HUES6 (cell line): Measurements from ENCODE around the gene ZNF672.

Source experiments
- H3K27ac ChIP-seq: 2 replicates; pipeline ENCODE4 v1.7.0; 2013; ENCODE audit warnings: low read depth, mild to moderate bottlenecking, low read length, inconsistent platforms
- H3K27me3 ChIP-seq: 2 replicates; pipeline ENCODE4 v1.6.1; 2013; ENCODE audit warnings: low read length; ENCODE audit not compliant: control insufficient read depth, insufficient read depth
- H3K36me3 ChIP-seq: 2 replicates; pipeline ENCODE4 v1.6.1; 2013; ENCODE audit warnings: low read length; ENCODE audit not compliant: control insufficient read depth, insufficient read depth
- H3K4me1 ChIP-seq: 2 replicates; pipeline ENCODE4 v1.6.1; 2013; ENCODE audit warnings: low read length; ENCODE audit not compliant: control insufficient read depth, insufficient read depth
- H3K4me3 ChIP-seq: 2 replicates; pipeline ENCODE4 v1.5.1; 2013; ENCODE audit warnings: low read depth, low read length
- H3K9ac ChIP-seq: one replicate; pipeline ENCODE4 v1.6.1; 2013; ENCODE audit warnings: mild to moderate bottlenecking, low read length
- H3K9me3 ChIP-seq: 2 replicates; pipeline ENCODE4 v1.6.1; 2013; ENCODE audit warnings: low read depth, low read length; ENCODE audit not compliant: control insufficient read depth, insufficient read depth

ZNF672 gene

DNA sequence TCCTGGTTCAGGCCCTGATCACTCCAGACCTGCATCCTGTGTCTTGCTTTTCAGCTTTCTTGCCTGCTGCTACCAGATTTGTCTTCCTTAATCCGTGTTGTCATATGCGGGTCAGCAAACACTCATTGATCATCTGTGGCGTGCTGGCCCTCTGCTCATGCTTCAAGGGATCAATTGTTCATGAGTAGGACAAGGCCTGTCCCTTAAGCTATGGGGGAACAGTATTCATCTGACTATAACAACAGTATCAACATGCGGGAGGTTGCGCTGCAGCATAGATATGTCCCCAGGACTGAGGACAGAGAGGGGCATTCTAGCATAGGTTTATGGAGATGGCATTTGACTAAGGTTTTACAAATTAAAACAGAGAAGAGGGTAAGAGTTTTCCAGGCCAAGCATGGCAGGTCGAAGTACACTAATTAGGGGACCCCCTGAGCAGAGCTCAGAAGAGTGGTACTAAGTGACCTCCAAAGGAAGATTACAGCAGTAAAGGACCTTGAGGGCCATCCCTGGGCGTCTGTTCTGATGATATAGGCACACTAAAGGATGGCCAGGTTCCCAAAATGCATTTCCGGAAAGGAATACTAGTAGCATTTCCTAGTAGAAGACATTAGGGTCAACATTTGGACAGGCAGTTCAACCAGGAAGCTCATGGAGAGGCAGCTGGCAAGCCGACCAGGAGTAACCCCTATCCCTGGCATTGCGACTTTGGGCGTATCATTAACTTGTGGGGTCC lies 811 bp upstream of the ZNF672 start:
- no peaks in the 10 kb centered on the region for H3K9me3 ChIP-seq
- H3K36me3 ChIP-seq: no peaks in the 10 kb centered on the region
- H3K9ac ChIP-seq: peak overlapping the region; percentile 61

DNA sequence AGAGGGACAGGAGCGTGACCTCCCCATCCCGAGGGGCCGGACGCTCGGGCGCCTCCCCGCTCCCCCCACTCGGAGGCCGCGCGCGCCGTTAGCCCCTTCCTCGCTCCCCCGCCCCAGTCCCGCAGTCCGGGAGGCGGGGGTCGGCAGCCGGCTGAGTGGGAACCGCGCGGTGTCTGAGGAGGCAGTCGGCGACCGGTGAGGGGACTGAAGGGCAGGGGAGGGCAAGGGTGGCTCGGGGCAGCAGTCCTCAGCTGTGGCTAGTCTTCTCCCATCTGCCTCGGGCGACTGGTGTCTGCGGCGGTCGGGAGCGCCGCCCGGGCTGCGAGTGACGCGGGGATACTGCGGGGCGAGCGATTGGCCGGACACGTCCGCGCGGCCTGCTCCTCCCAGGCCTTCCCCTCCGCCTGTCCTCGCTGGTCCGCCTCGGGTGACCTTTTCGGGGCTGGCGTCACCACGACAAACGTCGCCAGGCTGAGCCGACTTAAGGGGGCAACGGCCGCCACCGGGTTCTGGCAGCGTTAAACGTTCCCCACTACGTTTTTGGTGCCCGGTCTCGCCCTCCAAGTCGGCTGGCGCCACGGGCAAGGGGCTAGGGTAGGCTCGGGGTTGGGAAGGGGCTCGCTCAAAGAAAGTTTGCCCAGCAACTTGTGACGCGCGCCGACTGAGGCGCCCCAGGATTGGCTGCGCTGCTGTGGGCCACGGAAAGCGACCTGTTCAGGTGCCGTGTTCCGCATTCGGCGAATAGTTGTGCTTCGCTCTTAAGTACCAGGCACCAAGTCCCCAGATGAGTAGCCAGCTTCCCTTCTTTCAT lies 538 bp downstream of the ZNF672 start:
- peaks cover 8% of the 10 kb centered on the region; the same call in 1 of the 2 replicates for H3K27me3 ChIP-seq
- H3K9ac ChIP-seq: peak overlapping the region; percentile 94
- no peaks in the 10 kb centered on the region for H3K9me3 ChIP-seq
- H3K36me3 ChIP-seq: no peaks in the 10 kb centered on the region
- H3K27ac ChIP-seq: peak overlapping the region; percentile 77
- H3K4me1 ChIP-seq: peaks cover 8% of the 10 kb centered on the region; the same call in 1 of the 2 replicates
- peak overlapping the region; percentile 76 for H3K4me3 ChIP-seq

More for the DNA sequence above, 811 bp upstream of the ZNF672 start:
- peaks cover 8% of the 10 kb centered on the region; the same call in 1 of the 2 replicates for H3K27me3 ChIP-seq
- H3K4me3 ChIP-seq: peak overlapping the region; percentile 76
- H3K27ac ChIP-seq: no peak overlapping the region
- H3K4me1 ChIP-seq: peaks cover 8% of the 10 kb centered on the region; the same call in 1 of the 2 replicates

DNA sequence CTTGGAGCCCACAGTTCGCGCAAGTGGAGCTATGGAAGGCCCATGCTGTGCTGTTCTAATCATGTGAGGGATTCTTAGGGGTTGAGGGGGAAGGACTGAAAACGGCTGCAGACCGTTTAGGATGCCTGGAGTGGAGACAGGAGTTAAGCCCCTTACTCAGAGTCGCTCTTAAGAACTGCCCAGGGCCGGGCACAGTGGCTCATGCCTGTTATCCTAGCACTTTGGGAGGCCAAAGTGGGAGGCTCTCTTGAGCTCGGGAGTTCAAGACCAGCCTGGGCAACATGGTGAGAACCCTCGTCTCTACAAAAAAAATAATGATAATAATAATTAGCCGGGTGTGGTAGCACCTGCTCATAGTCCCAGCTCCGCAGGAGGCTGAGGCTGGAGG lies 1.1 kb downstream of the ZNF672 start:
- Histone ChIP-seq H3K27me3 (peaks cover 5% of the 10 kb centered on the region; the same call in 1 of the 2 replicates), H3K27ac (peak overlapping the region; percentile 77; the same call in 1 of the 2 replicates), H3K9ac (peak overlapping the region; percentile 94), H3K4me1 (peaks cover 8% of the 10 kb centered on the region; the same call in 1 of the 2 replicates), H3K9me3 (no peaks in the 10 kb centered on the region), H3K4me3 (peak overlapping the region; percentile 76), H3K36me3 (no peaks in the 10 kb centered on the region; the same call in 1 of the 2 replicates)

- H3K27ac ChIP-seq: no peak overlapping the region
- H3K9ac ChIP-seq: no peak overlapping the region
Measured at GRCh38 chr1:248840946-248841345, 2.9 kb downstream of the ZNF672 start.

GRCh38 chr1:248841702-248842395 lies 3.8 kb downstream of the ZNF672 start:
- H3K4me1 ChIP-seq: peaks cover 8% of the 10 kb centered on the region; the same call in 1 of the 2 replicates
- H3K27me3 ChIP-seq: no peaks in the 10 kb centered on the region
- no peak overlapping the region for H3K27ac ChIP-seq
- no peak overlapping the region for H3K4me3 ChIP-seq
- peaks cover 27% of the 10 kb centered on the region for H3K36me3 ChIP-seq
- H3K9ac ChIP-seq: no peak overlapping the region
- no peaks in the 10 kb centered on the region for H3K9me3 ChIP-seq

More at GRCh38 chr1:248840946-248841345, 2.9 kb downstream of the ZNF672 start:
- no peak overlapping the region for H3K4me3 ChIP-seq
- peaks cover 8% of the 10 kb centered on the region; the same call in 1 of the 2 replicates for H3K4me1 ChIP-seq
- peaks cover 18% of the 10 kb centered on the region for H3K36me3 ChIP-seq
- H3K9me3 ChIP-seq: no peaks in the 10 kb centered on the region
- H3K27me3 ChIP-seq: no peaks in the 10 kb centered on the region

DNA sequence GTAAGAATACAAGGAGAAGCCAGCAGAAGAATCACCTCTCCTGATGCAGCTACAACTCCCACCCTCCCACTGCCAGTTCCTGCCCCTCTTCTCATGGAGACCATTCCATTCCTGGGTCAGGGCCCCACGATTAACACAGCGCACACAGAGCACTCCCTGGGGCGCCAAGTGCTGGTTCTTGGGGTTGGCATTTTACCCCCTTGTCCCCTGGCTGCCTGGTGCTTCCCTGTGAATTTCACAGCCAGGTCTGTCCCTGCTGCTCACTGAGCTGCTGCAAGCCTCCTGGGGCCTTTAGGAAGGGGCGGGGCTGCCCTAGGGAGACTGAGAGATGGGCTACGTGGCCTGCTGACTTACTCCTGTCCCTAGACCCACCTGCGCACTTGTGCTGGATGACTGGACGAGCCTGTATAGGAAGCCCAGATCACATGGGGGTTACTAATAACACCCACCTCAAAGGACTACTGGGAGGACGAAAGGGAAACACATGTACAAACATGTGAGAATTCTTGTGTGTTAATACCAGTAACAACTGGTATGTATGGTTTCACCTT lies 4.8 kb downstream of the ZNF672 start:
- H3K27ac ChIP-seq: no peak overlapping the region
- no peaks in the 10 kb centered on the region for H3K9me3 ChIP-seq
- H3K27me3 ChIP-seq: no peaks in the 10 kb centered on the region
- no peak overlapping the region for H3K4me3 ChIP-seq
- no peak overlapping the region for H3K9ac ChIP-seq
- peaks cover 35% of the 10 kb centered on the region for H3K36me3 ChIP-seq
- H3K4me1 ChIP-seq: peaks cover 8% of the 10 kb centered on the region; the same call in 1 of the 2 replicates

- Histone ChIP-seq H3K27me3 (peaks cover 6% of the 10 kb centered on the region; the same call in 1 of the 2 replicates), H3K27ac (no peak overlapping the region), H3K36me3 (peaks cover 44% of the 10 kb centered on the region), H3K4me3 (no peak overlapping the region), H3K9me3 (no peaks in the 10 kb centered on the region), H3K4me1 (peaks cover 8% of the 10 kb centered on the region; the same call in 1 of the 2 replicates), H3K9ac (no peak overlapping the region)
Measured at GRCh38 chr1:248843687-248844086, 5.7 kb downstream of the ZNF672 start.

GRCh38 chr1:248844526-248844925 lies 6.5 kb downstream of the ZNF672 start:
- peaks cover 6% of the 10 kb centered on the region; the same call in 1 of the 2 replicates for H3K27me3 ChIP-seq
- no peaks in the 10 kb centered on the region for H3K9me3 ChIP-seq
- peaks cover 52% of the 10 kb centered on the region for H3K36me3 ChIP-seq
- no peak overlapping the region for H3K4me3 ChIP-seq
- peaks cover 4% of the 10 kb centered on the region; the same call in 1 of the 2 replicates for H3K4me1 ChIP-seq
- H3K9ac ChIP-seq: no peak overlapping the region
- no peak overlapping the region for H3K27ac ChIP-seq

GRCh38 chr1:248847181-248847955 lies 9.3 kb downstream of the ZNF672 start:
- Histone ChIP-seq H3K27ac (no peak overlapping the region), H3K4me3 (peak overlapping the region; percentile 42; the same call in 1 of the 2 replicates), H3K9me3 (no peaks in the 10 kb centered on the region), H3K4me1 (no peaks in the 10 kb centered on the region; the same call in 1 of the 2 replicates), H3K9ac (no peak overlapping the region), H3K27me3 (peaks cover 6% of the 10 kb centered on the region; the same call in 1 of the 2 replicates), H3K36me3 (peaks cover 75% of the 10 kb centered on the region)
